Ishikawa (cell line): ENCODE results near the gene ISLR.

ENCODE experiments used
- CEBPB ChIP-seq: IDR thresholded peaks from 2 replicates; pipeline ENCODE4 v1.6.1; 2012
- CREB1 ChIP-seq: IDR thresholded peaks from 2 replicates; pipeline ENCODE4 v1.6.1; 2012; ENCODE audit warnings: low read depth
- EGR1 ChIP-seq: IDR thresholded peaks from 2 replicates; pipeline ENCODE4 v1.6.1; 2012
- EP300 ChIP-seq: IDR thresholded peaks from 2 replicates; pipeline ENCODE4 v1.6.1; 2012; ENCODE audit warnings: borderline replicate concordance
- FOXM1 ChIP-seq: IDR thresholded peaks from 2 replicates; pipeline ENCODE4 v1.6.1; 2012; ENCODE audit warnings: low read depth, borderline replicate concordance
- RAD21 ChIP-seq: IDR thresholded peaks from 2 replicates; pipeline ENCODE4 v1.6.1; 2012; ENCODE audit warnings: low read depth
- TCF12 ChIP-seq: IDR thresholded peaks from 2 replicates; pipeline ENCODE4 v1.6.1; 2012; ENCODE audit warnings: low read depth
- YY1 ChIP-seq: IDR thresholded peaks from 2 replicates; pipeline ENCODE4 v1.6.1; 2012; ENCODE audit warnings: low read depth
- TF ChIP-seq, protein P1 (sequence below): IDR thresholded peaks from 2 replicates; pipeline ENCODE4 v1.6.1; 2012
- TF ChIP-seq, protein P2 (sequence below): IDR thresholded peaks from 2 replicates; pipeline ENCODE4 v1.6.1; 2012; ENCODE audit warnings: low read depth, mild to moderate bottlenecking

DNA sequence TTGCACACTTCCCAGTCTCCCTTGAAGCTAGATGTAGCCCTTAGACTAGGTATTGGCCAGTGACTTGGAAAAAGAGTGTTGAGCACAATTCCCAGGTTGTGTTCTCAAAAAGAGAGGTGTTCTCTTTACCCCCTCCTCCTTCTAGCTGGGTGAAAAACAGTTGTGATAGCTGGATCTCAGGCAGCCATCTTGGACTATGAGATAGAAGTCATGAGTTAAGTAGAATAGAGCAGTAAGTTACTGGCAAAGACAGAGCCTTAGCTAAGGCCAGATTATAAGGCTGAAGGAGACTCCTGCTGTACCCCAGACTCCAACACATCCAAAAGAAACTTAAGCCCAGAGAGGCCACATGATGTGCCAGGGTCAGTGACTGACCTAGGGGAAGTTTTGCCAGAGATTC lies 37.2 kb downstream of the ISLR start:
- TF ChIP-seq, protein P1, sequence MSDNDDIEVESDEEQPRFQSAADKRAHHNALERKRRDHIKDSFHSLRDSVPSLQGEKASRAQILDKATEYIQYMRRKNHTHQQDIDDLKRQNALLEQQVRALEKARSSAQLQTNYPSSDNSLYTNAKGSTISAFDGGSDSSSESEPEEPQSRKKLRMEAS, result no peak
- no peak for TF ChIP-seq EGR1
- TF ChIP-seq YY1, result no peak
- no peak for TF ChIP-seq EP300
- TF ChIP-seq CEBPB, result no peak
- TF ChIP-seq FOXM1, result no peak
- no peak for TF ChIP-seq RAD21
- TF ChIP-seq CREB1, result no peak
- no peak for TF ChIP-seq TCF12
- TF ChIP-seq, protein P2, sequence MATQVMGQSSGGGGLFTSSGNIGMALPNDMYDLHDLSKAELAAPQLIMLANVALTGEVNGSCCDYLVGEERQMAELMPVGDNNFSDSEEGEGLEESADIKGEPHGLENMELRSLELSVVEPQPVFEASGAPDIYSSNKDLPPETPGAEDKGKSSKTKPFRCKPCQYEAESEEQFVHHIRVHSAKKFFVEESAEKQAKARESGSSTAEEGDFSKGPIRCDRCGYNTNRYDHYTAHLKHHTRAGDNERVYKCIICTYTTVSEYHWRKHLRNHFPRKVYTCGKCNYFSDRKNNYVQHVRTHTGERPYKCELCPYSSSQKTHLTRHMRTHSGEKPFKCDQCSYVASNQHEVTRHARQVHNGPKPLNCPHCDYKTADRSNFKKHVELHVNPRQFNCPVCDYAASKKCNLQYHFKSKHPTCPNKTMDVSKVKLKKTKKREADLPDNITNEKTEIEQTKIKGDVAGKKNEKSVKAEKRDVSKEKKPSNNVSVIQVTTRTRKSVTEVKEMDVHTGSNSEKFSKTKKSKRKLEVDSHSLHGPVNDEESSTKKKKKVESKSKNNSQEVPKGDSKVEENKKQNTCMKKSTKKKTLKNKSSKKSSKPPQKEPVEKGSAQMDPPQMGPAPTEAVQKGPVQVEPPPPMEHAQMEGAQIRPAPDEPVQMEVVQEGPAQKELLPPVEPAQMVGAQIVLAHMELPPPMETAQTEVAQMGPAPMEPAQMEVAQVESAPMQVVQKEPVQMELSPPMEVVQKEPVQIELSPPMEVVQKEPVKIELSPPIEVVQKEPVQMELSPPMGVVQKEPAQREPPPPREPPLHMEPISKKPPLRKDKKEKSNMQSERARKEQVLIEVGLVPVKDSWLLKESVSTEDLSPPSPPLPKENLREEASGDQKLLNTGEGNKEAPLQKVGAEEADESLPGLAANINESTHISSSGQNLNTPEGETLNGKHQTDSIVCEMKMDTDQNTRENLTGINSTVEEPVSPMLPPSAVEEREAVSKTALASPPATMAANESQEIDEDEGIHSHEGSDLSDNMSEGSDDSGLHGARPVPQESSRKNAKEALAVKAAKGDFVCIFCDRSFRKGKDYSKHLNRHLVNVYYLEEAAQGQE, result no peak
